Hippocampal formation (tissue), 2 donors: ENCODE measurements around the gene RMI1.
"Not testable (repeated sequence)": the region's sequence is repeated elsewhere in the genome, so short reads cannot be mapped to it uniquely, and the experiment has no call there.

Experiments
- DNase-seq, 2 donors: peaks; one replicate each; lab custom pipeline; 2025; lab: John Stamatoyannopoulos, UW

RMI1 gene

DNA sequence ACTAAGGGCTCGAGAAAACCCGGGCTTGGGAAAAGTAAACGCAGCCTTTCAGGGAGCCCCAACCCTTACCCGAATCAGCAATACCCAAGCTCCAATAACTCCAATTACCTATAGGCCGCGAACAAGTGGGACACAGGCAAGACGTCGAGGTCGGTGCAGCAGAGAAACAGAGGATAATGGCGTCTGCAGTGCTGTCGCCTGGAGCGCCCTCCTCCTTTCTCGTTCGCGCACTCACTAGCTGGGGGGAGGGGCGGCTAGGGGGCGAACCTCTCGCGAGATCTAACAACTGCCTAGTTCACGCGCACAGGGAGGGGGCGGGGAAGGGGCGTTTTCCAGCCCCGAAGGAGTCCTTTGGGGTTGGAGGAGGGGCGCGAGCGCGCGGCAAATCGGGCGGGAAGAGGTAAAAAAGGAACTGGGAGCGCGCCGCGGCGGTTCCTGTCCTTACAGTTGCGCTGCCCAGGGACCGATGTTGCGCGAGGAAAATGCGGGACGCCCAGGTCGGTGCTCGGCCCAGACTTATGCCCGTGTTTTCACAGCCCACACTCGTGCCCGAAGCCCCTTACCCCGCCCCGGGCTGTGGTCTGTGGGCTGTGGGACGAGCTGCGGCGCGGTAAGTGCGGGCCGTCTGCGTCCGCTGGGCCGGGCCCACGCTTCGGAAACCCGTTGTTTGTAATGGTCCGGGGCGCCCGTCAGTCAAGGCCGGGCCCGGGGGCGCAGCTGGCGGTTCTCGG is at the start of gene RMI1:
TSS of gene RMI1 (plus strand) at position 411 of the 731 bp plus-strand sequence. CDS start 20,182 bp downstream, outside the sequence.
- peak; percentile 96 to 98 for DNase-seq

DNA sequence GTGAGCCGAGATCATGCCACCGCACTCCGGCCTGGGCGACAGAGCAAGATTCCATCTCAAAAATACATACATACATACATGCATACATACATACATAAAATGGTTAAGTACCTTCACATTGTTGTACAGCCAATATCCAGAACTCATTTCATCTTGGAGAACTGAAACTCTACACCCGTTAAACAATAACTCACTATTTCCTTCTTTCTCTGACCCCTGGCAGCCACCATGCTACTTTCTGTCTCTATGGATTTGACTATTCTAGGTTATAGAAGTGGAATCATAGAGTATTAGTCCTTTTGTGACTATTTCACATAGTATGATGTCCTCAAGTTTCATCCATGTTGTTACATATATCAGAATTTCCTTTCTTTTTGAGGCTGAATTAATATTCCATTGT is 49.7 kb upstream of the RMI1 start:
- no peak for DNase-seq

DNA sequence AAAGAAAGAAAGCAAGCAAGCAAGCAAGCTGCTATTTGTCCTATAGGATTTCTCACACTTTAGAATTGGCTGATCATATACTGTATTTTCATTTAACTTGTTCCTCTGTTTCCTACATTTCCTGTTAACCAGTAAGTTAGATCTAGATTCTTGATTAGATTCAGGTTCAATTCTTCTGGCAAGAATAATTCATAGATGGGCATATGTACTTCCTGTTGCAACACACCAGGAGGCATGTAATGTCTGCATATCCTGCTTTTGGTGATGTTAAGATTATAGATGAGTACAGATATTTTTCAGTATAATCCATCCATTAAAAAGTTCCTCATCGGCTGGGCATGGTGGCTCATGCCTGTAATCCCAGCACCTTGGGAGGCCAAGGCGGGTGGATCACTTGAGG is 48.6 kb upstream of the RMI1 start:
- no peak for DNase-seq

DNA sequence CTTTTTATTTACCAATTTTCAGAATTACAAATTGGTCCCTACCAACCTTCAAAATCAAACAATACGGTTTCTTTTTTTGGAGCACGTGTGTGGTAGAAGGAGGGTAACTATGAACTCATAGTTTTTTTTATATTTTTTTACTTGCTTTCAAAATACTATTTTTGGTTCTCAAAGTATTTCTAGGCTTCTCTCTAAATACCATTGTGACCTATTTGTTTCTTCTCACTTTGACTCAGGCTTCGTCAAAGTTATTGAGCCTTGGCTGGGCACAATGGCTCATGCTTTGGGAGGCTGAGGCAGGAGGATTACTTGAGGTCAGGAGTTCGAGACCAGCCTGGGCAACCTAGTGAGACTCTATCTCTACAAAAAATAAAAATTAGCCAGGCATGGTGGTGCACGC is 47.8 kb upstream of the RMI1 start:
- DNase-seq: no peak

DNA sequence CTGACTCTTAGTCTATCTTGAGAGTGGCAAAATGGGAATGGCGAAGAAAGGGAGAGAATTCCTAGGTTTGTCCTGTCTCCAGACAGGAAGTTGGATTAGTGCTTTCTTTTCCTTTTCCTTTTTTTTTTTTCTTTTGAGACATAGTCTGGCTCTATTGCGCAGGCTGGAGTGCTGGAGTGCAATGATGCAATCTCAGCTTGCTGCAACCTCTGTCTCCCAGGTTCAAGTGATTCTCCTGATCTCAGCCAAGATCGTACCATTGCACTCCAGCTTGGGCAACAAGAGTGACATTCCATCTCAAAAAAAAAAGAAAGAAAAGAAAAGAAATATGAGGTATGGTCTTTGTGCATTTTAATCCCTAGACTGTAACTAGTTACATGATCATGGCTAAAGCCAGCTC is 46.8 kb upstream of the RMI1 start:
- DNase-seq: no peak

DNA sequence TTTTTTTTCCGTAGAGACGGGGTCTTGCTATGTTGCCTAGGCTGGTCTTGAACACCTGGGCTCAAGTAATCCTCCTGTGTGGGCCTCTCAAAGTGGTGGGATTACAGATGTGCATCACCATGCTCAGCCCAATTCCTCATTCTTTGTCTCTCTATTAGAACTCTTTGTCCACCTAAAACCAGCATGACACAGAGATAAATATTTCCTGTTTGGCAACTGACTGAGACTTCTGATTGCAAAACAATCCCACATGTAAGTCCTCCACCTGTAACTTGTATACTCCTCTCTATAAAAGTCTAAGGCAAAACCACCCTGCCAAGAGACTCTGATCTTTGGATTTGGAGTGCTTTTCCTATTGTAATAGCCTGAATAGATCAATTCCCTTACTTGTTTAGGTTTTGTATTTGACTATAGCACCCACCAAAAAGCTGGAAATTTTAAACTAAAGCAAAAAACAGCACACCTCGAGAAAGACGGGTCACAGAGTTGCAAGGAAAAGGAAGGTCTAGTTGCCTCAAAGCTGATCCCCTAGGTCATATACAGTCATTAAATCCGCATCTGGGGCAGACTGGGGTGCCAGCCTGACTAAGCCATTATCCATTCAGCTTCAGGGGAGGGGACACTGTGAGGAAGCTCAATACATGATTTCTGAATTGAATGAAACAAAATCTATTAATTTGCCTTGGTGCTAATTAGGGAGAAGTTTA is 45.9 kb upstream of the RMI1 start:
- DNase-seq: no peak

DNA sequence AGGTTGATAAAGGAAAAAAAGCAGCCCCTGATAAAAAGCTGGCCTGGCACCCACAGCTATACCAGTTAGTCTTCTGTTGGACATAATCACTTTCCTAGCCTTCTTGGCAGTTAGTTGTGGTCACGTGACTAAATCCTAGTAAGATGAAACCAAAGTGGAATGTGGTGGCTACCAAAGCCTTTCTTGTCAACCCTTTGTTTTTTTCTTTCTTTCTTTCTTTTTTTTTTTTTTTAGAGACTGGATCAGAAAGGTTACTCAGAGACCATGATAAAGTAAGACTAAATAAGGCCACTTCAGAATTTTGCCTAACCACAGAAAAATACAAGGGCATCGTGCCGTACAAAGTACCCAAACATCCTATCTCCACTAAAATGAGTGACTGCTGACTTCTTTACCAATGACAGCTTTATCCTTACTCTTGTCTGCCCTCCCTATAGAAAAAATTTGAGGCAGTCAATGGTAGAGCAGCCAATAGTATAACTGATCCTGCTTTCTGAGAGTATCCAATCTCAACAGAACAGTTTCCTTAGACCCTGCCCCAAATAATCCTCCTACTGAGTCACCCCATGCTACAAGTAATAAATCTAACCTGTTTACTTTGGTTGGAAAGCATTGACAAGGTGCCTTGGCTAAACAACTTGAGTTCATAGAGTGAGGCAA is 45.2 kb upstream of the RMI1 start:
- no peak for DNase-seq

DNA sequence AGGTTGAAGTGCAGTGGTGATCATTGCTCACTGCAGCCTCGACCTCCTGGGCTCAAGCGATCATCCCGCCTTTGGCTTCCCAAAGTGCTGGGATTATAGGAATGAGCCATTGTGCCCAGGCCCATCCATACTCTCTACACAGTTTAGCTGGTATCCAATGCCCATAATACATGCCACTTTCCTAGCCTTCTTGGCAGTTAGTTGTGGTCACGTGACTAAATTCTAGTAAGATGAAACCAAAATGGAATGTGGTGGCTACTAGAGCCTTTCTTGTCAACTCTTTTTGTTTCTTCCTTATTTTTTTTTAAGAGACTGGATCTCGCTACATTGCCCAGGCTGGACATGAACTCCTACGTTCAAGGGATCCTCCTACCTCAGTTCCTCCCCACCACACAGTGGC is 44.1 kb upstream of the RMI1 start:
- no peak for DNase-seq

DNA sequence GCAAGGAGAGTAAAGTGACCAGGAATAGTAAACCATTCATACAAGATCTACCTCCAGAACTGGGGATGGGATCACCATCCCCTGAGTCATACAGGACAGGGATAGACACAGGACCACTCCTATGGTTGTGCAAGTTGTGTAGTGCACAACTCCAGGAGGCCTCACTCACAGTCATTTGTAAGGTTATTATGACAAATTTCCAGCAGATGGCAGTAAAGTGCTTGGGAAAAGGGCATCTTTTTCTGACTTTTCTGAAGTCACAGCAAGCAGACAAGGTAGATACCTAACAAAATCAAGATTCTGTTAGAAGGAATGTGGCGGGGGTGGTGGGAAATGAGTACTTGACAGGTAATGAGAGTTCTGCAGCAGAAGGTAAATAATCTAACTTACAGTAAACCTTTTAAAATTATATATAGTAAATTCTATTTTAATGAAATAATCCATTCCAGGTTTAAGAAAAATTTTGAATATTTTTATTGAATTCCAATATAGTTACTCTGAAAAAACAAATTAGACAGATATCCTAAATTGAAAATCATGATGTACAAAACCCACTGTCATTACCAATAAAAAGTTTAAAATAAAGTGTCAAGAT is 42.6 kb upstream of the RMI1 start:
- peak; percentile 18 to 69 for DNase-seq

DNA sequence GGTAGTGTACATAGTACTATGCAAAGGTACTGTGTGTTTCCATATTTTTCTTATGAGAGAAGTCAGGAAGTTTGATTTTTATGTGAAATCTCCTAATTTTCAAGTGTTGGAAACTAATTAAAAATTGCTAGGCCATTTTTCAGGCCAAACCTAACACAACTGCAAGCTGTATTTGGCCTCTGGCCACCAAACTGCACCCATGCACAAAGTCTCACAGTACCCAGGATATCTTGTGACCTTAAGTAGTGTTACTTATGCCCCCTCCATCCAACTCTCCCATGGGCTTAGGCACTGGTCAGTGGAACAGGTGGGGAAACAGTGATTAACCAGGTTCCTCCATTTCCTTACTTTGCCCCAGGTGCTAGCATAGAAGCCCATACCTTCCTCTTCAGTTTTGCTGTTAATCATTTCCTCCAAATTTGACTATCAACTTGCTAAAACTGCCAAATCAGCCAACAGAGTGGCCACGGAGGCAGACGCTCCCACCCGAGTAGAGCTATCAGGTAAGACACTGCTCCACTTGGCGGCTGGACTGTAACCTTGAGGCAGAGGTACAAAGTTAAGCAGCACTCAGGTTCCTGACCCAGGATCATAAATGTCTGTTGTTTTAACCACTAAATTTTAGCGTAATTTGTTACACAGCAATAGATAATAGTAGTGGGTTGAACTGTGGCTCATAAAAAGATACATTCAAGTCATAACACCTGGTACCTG is 39.9 kb upstream of the RMI1 start:
- DNase-seq: no peak

DNA sequence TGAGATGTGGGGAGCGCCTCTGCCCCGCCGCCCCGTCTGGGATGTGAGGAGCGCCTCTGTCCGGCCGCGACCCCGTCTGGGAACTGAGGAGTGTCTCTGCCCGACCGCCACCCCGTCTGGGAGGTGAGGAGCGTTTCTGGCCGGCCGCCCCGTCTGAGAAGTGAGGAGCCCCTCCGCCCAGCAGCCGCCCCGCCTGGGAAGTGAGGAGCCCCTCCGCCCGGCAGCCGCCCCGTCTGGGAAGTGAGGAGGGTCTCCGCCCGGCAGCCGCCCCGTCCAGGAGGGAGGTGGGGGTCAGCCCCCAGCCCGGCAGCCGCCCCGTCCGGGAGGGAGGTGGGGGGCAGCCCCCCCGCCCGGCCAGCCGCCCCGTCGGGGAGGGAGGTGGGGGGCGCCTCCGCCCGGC is 32.5 kb upstream of the RMI1 start:
- not testable (repeated sequence) for DNase-seq

DNA sequence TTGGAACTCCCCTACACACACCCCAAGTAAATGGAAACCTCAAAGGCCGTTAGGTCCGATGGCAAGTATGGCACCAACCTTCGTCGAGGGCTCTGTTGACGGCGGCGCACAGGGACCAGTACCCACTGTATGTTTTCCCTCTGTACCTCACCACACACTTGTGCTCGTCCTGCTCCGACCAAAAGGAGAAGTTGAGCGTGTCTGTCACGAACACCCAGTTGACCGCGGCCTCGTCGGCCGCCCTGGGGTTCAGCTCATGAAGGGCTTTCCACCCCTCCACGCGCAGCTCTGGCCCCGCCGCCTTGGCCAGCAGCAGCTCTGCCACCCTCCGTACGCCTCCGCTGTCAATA is 24.5 kb upstream of the RMI1 start:
- DNase-seq: peak in 1 of 2 donors; percentile 54

DNA sequence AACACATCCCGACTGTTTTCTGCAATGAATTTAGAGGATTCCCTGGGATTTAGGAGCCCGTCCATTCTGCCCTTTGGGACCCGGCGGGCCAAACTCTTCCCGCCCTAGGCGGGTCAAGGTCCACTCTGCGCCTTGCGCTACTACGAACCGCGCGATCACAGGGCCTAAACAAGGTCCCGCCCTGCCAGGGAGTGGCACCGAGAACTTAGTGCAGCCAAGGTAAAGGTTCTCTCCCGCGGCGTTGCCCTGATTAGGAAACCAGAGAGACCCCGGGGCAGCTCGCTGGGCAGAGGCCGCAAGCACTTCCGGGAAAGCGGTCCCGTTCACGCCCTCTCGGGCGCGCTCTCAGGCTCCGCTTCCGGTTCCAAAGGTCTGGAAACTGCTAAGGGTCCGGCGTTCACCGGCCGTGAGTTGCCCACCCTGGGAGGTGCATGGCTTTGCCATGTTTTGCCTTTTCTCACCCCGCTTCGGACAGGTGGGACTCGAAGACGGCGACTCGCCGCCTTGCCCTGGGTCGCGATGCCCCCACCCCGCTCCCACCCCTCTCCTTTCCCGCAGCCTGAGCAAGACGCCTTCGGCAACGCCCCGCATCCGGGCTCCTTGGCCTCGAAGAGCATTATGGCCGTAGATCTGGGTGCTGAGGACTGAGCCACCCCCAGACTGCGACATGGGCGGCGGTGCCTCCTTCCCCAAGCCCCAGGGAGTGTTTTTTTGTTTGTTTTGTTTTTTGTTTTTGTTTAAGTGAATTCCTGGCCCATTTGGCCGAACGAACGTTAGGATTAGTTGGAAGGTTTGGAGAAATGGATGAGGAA is 24.0 kb upstream of the RMI1 start:
- DNase-seq: peak; percentile 45 to 63

DNA sequence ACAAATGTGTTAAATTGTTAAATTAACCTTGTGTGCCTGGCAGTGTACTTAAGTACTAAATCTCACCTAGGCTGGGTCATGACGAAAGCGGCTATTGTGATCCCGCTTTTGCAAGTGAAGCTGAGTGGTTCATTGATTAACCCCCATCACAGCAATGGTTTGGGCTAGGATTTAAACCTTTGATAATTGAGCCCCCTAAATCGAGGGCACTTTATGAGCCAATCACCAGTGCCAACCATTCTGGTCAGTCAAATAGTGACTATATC is 23.4 kb upstream of the RMI1 start:
- no peak for DNase-seq

DNA sequence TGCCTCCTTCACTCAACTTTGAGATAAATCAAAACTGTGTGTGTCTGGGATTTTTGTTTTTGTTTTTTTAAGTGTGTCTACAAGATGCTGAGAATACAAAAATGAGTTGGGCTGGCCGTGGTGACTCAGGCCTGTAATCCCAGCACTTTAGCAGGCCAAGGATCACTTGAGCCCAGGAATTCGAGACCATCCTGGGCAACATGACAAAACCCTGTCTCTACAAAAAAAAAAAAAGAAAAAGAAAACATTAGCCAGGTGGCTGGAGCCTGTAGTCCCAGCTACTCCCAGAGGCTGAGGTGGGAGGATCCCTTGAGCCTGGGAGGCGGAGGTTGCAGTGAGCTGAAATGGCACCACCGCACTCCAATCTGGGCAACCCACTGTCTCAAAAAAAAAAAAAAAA is 21.5 kb upstream of the RMI1 start:
- DNase-seq: no peak

DNA sequence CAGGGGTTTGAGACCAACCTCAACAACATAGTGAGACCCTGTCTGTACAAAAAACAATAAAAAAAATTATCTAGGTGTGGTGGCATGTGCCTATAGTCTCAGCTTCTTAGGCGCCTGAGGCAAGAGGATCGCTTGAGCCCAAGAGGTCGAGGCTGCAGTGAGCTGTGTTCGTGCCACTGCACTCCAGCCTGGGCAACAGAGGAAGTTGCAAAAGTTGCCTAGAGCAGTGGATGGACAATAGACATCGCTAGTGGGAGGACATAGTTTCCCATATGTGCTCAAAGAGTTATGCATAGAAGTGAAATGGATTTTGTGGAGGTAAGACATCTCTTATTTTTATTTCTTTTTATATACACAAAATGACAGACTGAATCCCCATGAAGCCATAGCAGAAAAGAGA is 19.6 kb upstream of the RMI1 start:
- no peak for DNase-seq

DNA sequence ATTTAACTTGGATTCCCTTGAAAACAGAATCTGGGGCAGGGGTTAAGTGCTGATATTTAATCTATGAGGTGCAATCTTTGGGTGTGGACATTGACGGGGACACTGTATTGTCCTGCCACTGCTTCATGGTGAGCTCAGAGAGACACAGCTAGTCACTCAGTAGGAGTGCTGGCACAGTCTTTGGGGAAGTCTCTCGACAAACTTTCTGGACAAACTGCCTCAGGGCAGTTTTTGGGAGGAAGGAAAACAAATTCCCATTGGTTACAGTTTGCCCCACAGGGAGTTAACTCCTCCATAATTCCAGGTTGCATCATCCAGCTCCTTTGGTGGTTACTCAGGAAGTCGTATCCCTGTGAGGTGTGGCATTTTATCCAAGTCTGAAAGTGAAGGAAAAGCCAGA is 18.4 kb upstream of the RMI1 start:
- DNase-seq: no peak

DNA sequence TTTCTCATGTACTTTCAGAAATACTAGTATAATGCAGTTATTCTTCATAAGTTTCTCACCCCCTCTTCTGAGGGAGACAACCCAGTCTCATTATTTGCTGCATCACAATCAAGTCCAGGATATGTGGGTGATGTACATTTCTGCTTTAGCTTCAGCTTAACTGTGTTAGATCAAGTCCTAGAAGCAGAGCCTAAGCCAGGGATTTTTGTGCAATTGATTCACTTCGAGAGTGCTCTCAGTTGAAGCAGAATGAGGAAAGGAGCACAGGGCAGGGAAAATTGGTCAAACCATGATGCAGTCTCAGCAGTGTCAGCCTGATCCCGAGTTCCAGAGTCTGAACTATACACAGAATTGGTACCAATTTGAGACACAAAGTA is 15.6 kb upstream of the RMI1 start:
- no peak for DNase-seq

DNA sequence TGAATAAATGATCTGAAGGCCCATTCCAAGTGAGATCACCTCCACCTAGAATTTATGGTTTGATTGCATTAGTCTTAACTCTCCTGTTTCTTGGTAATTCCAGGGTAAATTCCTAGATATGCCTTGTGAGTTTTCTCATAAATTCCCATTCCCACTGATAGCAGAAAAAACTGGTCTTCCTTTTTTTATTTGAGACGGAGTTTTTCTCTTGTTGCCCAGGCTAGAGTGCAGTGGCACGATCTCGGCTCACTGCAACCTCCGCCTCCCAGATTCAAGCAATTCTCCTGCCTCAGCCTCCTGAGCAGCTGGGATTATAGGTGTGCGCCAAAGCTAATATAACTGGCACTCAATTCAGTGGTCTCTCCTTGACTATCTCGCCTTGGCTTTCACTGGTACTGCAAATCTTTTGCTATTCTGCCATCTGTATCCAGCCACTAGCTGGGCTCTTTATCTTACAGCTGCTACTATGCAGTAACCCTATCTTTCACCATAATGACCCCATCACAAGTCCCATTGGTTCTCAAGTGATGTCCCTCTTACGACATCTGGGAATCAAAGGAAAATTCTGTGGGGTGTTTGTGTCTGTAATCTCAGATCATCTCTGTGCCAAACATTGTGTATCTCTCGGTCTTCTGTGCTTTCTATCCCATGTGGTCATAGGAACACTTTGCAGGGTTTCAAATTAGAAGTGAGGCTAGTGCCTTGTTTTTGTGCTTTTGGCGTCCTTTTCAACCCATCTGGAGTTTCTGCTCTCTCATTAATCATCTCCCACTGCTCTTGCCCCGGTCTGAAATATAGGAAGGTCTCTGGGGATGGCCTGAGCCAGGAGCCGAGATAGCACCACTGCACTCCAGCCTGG is 15.0 kb upstream of the RMI1 start:
- no peak for DNase-seq

DNA sequence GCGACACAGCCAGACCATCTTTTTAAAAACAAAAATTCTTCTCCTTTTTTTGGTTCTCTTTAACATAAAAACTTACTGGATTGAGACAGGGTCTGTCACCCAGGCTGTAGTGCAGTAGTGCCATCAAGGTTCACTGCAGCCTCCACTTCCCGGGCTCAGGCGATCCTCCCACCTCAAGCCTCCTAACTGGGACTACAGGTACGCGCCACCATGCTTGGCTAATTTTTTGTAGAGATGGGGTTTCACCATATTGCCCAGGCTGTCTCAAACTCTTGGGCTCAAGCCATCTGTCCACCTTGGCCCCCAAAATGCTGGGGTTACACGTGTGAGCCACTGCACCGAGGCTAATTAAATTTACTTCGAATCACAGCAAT is 14.4 kb upstream of the RMI1 start:
- DNase-seq: no peak

DNA sequence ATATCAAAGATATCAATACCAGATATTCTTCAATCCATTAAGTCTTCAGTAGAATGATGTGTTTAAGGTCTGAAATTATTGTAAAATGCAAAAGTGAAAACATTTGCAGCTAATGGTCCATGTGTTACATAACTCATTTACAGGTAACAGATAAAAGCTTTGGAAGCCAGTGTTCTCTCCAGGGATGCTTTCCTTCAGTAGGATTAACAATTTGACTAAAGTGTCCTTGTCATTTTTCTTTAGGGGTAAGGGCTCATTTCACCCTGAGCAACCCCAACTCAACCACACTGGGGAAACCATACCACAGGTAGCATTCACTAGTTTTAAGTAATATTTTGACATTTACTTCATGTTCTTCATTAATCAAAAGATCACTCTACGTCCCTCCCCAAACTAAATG is 13.5 kb upstream of the RMI1 start:
- no peak for DNase-seq
